DMS53 (cell line): ENCODE data around the gene DNAAF5.

ENCODE experiments used
- DNase-seq: peaks from one replicate; lab custom pipeline; 2025; lab: John Stamatoyannopoulos, UW

DNAAF5 gene

DNA sequence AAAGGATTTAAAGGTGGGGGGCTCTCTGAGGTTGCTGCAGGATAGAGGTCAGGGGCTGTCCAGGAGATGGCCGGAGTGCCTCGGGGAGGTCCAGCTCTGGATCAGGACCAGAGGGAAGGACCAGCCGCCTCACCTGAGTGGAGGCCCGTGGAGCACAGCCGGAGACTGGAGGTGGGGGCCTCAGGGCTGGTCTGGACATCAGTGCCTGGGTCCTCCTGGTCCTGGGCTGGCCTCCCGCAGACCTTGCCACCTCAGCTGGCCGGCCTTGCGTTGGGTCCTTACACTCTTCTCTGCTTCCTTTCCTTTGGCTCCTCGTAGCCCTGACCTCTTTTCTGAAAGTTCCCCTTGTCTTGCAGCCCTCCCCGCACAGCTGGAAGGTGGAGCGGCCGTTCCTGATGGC, 107.8 kb downstream of the DNAAF5 start:
- DNase-seq = no peak

DNA sequence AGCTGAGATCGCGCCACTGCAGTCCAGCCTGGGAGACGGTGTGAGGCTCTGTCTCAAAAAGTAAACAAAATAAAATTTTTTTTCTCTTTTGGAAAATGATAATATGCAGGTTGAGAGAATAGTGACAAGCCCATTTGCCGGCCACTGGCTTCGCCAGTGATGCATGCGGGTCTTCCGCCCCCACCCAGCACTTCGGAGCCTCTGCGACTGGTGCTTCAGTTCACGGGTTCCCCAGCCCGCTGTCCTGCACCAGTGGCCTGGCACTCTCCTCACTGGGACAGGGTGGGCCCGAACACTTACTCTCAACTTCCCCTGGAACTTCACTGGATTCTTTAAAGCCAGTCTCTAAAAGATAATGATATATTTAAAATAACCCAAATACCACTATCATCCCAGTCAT, 108.5 kb downstream of the DNAAF5 start:
- DNase-seq = no peak

DNA sequence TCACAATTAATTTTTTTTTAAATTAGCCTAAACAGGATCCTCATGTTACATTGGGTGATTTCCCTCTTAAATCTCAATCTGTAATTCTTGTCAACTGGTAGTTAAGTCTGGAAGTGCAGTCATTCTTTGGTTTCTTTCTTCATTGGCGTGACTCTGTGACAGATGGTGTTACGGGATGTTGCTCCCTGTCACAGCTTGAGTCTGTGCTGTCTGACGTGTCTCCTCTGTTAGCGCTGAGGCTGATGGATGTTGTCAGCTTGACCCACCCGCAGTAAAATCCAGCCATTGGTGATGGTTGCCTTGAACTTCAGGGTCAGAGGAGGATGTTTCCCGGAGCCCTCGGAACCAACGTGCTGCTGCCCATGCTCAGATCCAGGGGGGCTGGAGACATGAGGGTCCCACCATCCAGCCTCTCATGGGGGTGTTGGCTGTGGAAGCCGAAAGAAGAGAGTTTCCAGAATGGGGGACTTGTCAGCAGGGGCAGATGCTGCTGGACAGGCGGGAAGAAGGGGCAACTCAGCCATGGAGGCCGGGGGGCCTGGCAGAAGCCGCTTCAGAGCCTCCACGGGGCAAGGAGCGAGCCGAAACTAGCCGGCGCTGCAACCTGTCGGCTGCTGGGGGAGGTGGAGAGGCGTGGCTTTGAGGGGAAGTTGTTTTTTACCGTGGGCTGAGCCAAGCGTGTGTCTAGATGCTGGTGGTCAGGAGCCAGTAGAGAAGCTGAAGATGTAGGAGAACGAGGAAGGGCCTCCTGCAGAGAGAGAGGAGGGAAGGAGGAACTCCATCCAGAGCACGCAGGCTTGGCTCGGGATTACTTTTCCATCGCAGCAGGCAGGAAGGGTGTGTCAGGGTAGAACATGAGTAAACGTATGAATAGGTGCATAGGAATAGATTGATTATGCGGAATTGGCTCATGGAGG, 109.2 kb downstream of the DNAAF5 start:
- no peak for DNase-seq
